ENCODE data around the gene C1orf174.
"Not testable (repeated sequence)": the region's sequence is repeated elsewhere in the genome, so short reads cannot be mapped to it uniquely, and the experiment has no call there.

The C1orf174 gene

GRCh38 chr1:3925256-3925655, 25.2 kb upstream of the C1orf174 start:
- DNase-seq: no peak

GRCh38 chr1:3924825-3925220, 24.8 kb upstream of the C1orf174 start:
- no peak for DNase-seq

DNA sequence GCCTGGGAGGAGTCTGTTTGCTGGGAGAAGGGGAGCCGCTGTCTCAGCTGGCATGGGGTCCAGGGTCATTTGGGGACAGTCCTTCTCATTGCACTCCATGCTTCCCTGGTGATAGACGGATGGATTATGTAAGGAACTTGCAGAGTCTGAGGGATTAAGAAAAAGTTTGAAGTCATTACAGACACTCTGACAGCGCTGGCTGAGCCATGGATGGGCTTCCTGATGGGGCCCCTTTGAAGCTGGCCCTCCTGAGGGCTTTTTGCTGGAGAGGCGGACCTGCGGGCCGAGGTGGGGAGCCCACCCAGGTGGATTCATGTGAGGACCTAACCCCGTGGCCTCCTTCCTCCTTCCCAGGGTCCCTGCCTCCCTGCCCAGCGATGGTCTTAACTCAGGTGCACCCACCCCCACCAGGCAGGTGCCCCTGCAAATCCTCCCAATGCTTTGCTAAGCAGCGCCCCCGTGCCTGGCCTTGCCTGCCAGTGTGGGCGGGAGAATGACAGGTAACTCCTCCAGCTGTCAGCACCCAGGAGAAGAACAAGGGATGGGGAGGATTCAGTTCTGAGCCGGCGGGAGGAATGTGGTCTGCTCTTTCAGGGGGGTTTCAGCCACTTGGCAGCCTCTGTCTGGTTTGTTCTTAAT, 24.2 kb upstream of the C1orf174 start:
- DNase-seq: no peak

DNA sequence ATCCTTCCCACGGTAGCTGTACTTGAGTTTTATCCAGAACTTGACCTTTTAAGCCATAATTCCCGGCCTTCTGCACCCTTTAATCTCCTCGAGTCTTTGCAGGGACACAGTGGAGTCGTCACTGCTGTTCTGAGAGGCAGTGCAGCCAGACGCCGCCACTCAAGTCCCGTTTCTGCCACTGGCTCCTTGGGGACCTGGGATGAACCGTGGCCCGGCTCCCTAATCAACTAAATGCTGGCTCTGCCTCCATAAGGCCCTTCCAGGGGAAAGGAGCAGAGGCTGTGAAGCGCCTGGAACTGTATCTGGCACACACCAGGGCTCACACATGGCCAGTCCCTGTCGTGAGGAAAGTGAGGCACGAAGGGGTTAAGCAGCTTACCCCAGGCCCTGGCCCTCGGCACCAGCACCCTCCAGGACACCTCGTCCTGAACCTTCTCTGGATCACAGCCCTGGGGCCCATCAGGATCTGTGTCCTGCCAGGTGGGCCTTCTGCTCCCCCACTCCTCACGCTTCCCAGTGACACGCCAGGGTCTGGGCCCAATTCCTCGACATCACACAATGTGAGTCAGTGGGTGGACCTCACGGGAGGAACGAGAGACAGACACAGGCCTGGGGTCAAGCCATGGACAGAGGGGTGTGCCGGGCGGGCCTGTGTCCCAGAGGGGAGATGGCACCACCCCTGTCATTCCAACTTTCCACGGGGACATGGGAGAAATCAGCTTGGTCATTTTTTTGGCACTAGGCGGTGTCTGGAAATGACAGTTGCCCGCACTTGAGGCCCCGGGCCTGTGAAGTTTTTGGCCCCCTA, 23.5 kb upstream of the C1orf174 start:
- no peak for DNase-seq

GRCh38 chr1:3922851-3923250, 22.8 kb upstream of the C1orf174 start:
- no peak for DNase-seq

DNA sequence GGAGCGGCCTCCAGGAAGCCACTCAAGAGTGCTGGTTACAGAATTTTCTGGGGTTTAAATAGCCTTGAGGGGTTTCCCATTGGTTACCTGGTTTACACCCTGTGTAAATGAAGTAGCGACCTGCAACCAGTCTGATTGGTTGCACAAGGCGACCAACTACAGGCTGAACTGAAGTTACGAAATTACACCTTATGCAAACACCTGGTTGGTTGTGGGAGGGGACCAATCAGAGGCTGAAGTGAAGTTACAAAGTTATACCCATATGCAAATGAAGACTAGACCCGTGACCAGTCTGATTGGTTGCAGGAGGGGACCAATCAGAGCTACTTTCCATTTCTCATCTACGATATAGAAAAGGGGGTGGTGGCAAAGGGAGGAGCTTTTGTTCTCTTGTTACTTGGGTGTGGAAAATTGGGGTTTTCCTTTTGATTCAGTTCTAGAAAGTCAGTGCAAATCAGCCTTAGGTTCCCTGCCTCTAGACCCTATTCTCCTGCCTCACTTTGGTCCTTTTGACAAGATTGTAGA, 22.2 kb upstream of the C1orf174 start:
- DNase-seq: peak; percentile 36

DNA sequence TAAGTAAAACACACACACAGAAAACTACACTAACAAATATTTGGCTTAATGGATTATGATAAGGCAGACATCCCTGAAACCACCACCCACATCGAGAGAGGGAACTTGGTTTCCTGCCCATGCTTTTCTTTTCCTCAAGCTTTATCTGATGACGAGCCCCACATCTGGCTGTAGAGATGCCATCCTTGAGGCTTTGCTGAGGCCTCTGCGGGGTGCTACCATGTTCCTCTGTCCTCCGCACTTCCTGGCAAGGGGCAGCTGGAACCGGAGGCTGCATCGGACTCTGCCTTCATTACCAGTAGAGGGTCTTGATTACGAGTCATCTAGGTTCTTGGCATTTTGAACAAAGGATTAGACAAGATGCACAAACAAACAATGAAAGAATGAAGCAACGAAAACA, 21.7 kb upstream of the C1orf174 start:
- DNase-seq: no peak

DNA sequence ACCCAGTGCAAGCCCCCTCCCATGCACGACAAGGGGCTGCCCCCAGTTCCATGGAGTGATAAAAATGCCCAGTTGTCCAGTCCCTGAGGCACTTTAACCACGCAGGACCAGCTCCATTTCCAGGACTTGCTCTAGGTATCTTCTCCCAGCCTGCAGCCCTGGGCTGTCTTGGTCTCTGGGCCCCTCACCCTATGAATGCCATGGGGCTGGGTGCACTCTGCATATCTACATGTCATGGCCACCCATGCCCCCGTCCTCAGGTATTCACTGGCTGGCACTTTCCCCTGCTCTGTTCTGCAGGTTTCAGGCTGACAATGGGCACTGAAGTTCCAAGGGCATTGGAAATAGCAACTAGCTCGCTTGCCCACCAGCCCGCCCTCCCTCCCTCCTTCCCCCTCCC, 19.6 kb upstream of the C1orf174 start:
- no peak for DNase-seq

DNA sequence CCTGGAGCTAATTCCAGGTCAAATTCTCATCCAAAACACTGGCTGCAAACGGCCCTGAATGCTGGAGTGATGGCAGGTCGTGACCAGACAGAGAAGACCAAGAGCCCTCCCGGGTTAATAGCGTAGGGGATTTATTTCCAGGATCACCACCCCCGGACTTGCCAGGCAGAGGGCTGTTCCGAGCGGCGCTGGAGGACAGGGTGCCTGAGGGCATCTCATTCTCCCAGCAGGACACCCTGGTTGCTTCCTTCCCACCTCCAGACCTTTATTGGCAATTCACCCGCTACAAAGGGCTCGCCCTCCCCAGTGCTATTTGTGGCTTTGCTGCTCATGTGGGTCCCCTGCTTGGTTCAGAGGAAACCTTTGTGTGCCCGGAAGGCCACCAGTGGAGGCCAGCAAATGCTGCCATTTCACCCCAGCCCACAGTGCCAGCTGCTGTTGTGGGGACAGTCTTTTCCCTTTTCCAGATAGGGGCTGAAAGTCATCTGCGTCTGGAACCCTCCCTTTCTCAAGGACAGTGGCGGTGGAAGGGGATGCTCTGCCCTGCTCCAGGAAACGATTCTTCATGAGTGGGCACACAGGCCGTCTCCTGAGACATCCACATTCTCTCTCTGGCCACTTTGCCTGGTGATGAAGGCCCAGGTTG, 19.0 kb upstream of the C1orf174 start:
- no peak for DNase-seq

DNA sequence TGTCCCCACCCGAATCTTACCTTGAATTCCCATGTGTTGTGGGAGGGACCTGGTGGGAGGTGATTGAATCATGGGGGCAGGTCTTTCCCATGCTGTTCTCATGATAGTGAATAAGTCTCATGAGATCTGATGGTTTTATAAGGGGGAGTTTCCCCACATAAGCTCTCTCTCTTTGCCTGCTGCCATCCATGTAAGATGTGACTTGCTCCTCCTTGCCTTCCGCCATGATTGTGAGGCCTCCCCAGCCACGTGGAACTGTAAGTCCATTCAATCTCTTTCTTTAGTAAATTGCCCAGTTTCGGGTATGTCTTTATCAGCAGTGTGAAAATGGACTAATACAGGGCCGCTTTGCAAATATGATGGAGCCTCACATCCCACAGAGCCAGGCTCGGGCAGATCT, 18.3 kb upstream of the C1orf174 start:
- not testable (repeated sequence) for DNase-seq

- DNase-seq: no peak
Observed at GRCh38 chr1:3917761-3918160, 17.7 kb upstream of the C1orf174 start.

GRCh38 chr1:3915551-3916121, 15.6 kb upstream of the C1orf174 start:
- no peak for DNase-seq

DNA sequence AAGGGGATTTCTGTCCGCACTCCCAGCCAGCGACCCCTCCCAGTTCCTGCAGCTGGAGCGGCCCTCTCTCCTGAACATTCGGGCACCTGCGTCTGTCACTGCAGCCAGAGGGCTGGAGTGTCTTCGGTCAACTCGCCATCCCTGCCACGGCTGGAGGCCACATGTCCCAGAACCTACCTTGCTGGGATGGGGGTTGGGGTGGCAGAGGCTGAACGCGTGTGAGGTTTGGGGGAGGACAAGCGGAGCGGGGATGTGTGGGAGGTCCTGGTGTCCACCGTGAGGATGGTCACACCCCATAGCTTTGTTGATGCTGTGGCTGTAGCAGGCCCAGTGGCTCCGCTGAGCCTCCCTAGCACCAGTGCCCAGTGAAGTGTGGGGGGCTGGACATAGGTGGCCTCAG, 14.8 kb upstream of the C1orf174 start:
- no peak for DNase-seq

DNA sequence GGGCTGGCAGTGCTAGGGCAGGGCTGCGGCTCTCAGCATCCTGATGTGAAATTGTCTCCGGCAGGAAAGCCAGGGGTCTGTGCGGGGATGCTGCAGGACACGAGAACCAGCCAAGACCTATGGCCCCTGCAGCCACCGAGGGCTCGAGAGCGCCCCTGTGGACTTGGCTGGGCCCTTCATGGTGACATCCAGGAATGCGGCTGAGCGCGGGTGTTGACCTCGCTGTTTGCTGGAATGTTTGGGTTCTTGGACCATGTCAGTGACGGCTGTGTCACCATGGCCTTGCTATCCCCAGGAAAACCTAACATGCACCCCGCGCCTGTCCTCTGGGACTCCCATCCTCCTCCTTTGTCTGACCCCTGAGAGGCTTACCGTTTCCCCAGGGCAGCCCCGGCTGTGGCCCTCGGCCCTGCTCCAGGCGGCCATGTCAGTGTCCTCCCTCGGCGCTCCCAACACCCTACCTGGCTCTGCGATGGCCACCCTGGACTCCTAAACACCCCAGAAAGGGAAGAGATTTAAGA, 14.3 kb upstream of the C1orf174 start:
- DNase-seq: no peak

DNA sequence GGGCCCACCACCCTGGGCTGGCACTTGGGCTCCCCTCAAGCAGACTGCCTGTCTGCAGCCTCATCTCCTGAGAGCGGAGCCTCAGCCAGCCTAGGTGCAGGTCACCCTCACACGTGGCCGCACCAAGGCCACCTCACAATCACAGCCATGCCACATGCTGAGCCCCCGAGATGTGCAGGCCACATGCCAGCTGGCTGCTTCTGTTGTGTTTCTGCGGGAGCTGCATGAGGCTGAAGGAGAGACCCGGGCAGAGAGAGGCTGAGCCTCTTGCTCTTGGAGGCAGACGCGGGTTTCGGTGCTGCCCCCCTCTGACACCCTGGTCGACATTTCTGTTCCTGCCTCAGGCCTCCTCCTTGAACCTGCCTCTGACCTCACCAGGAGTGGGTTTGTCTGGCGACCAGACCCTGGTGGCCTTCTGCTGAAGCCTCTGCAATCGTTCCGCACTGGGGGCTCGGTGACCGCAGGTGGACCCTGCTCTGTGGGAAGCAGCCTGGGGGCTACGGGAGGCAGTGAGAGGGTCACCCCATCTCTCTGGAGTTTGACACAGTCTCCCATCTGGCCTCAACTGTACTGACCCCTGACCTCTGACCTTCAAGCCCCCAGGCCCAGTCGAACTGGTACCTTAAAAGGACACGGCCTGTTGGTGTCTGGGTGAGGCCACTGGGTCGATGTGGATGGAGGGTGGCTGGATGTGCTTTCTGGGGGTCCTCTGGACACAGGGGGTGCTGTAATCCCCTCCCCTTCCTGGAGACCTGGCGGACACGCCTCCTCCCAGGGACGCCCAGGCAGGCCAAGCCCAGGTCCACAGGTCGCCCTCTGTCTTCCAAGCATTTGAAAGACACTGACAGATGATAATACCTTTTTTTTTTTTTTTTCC, 13.0 kb upstream of the C1orf174 start:
- DNase-seq: no peak

DNA sequence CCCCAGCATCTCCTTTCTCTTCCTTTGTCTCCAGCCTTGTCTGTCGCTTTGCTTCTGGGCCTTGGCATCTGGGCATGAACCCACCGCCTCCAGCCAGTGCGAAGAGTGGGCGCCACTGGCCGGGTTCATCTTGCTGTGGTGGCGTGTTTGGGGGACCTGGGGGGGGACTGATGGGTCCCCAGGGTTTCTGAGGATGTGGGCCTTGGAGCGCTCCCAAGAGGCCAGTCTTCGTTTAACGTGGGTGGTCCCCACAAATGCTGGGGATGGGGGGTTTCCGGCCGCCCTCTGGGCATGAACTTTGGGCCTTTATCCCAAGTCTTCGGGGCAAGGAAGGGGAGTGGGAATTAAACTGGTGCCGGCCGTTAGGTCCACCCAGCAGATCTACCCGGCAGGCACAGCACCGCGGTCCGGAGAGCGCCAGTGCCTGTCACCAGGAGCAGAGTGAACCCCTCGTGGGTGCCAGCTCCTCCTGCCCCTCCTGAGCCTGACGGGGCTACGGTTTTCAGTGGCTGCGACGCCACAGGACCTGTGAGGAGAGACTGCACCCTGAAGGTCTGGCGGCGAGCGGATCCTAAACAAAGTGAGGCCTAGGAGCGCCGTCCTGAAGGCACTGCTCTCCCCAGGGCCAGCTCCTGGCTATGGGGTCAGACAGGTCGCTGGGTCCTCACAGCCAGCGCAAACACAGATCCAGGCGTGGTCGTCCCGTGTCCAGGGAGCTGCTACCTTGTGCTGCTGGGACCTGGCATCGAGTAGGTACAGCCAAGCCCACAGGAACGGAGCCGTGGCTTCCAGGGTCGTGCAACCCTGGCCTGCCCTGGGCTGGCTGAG, 12.1 kb upstream of the C1orf174 start:
- no peak for DNase-seq

DNA sequence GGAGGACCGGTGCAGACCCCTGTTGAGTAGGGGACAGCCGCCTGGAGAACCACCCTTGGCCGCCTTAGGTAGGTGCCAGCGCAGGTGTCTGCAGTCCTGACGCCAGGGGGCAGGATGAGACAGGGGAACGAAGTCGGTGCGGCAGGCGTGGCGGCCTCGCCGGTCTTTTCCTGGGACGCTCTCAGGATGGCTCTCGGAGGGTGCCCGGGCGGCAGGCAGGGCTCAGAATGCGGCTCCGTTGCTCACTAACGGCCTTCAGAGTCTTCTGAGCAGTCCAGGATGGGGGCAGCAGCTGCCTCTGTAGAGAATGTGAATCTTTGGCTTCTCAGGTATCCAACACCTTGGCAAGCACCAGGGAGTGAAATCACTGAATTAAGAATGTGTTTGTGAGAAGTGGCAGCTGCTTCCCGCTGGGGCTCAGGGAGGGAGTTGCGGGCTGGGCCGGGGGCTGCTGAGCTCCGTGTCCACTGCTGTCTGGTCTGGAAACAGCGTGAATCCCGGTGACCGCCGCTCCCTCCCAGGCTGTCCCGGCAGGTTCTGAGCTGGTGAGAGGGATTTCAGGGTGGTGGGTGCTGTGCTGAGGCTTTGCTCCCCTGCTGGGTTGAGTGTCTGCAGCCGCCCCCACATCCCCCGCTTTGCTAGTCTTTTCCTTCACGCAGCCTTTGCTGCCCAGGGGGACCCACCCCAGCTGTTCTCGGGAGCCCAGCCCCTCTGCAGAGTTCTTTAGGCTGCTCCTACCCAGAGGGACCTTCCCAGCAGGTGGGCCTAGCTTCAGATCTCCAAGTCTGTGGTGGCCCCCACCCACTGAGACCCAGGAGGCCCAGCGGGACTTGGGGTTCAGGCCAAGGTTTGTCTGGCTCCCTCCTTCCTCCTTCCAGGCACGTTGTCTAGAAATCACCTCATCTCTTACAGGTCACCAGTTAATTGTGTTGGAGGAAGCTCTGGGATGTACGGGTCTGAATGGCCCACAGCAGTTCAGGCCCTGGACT, 11.1 kb upstream of the C1orf174 start:
- peak; percentile 82 for DNase-seq

GRCh38 chr1:3910049-3910731, 10.1 kb upstream of the C1orf174 start:
- DNase-seq: no peak

GRCh38 chr1:3909615-3910014, 9.5 kb upstream of the C1orf174 start:
- DNase-seq: no peak
